ENCODE measurements around the gene SLC39A10. TPM values are rescaled to one million over a fixed set of nuclear protein-coding genes. Genes with fewer than 3 reads are reported as not detected.
A peak's percentile ranks its signal among the peaks of the same experiment; 100 is the strongest.
"Not testable (repeated sequence)": the region's sequence is repeated elsewhere in the genome, so short reads cannot be mapped to it uniquely, and the experiment has no call there.

Gene SLC39A10
- total RNA-seq, result 102 and 104 TPM in 2 replicates

GRCh38 chr2:195656859-195657633 lies at the start of gene SLC39A10:
Gene SLC39A10, plus strand, starts transcription at chr2:195657226. Its CDS starts 22,817 bp downstream, at chr2:195680043.
- peak; percentile 94 for DNase-seq (ENCODE audit: low read depth)

- DNase-seq (ENCODE audit: low read depth), result no peak
Measured at GRCh38 chr2:195608768-195609454, 48.1 kb upstream of the SLC39A10 start.

- DNase-seq (ENCODE audit: low read depth), result no peak
Measured at GRCh38 chr2:195610717-195611116, 46.3 kb upstream of the SLC39A10 start.

- DNase-seq (ENCODE audit: low read depth), result peak; percentile 98
Measured at GRCh38 chr2:195612611-195613495, 44.2 kb upstream of the SLC39A10 start.

- peak; percentile 93 for DNase-seq (ENCODE audit: low read depth)
Measured at GRCh38 chr2:195613922-195614321, 43.1 kb upstream of the SLC39A10 start.

- DNase-seq (ENCODE audit: low read depth), result no peak
Measured at GRCh38 chr2:195619590-195619989, 37.4 kb upstream of the SLC39A10 start.

GRCh38 chr2:195620501-195620900 lies 36.5 kb upstream of the SLC39A10 start:
- peak; percentile 28 for DNase-seq (ENCODE audit: low read depth)

- DNase-seq (ENCODE audit: low read depth), result peak; percentile 92
Measured at GRCh38 chr2:195622966-195623365, 34.1 kb upstream of the SLC39A10 start.

GRCh38 chr2:195626507-195626906 lies 30.5 kb upstream of the SLC39A10 start:
- no peak for DNase-seq (ENCODE audit: low read depth)

GRCh38 chr2:195628666-195629065 lies 28.4 kb upstream of the SLC39A10 start:
- DNase-seq (ENCODE audit: low read depth), result no peak

GRCh38 chr2:195632856-195633572 lies 24.0 kb upstream of the SLC39A10 start:
- no peak for DNase-seq (ENCODE audit: low read depth)

- DNase-seq (ENCODE audit: low read depth), result no peak
Measured at GRCh38 chr2:195633573-195633870, 23.5 kb upstream of the SLC39A10 start.

- DNase-seq (ENCODE audit: low read depth), result no peak
Measured at GRCh38 chr2:195633974-195634373, 23.1 kb upstream of the SLC39A10 start.

GRCh38 chr2:195636890-195637289 lies 20.1 kb upstream of the SLC39A10 start:
- DNase-seq (ENCODE audit: low read depth), result peak; percentile 89

GRCh38 chr2:195638750-195639149 lies 18.3 kb upstream of the SLC39A10 start:
- no peak for DNase-seq (ENCODE audit: low read depth)

GRCh38 chr2:195639238-195639858 lies 17.7 kb upstream of the SLC39A10 start:
- no peak for DNase-seq (ENCODE audit: low read depth)

- peak; percentile 36 for DNase-seq (ENCODE audit: low read depth)
Measured at GRCh38 chr2:195639959-195640358, 17.1 kb upstream of the SLC39A10 start.

GRCh38 chr2:195642027-195642678 lies 14.9 kb upstream of the SLC39A10 start:
- DNase-seq (ENCODE audit: low read depth), result peak; percentile 69

- DNase-seq (ENCODE audit: low read depth), result peak; percentile 73
Measured at GRCh38 chr2:195642679-195643068, 14.4 kb upstream of the SLC39A10 start.

- not testable (repeated sequence) for DNase-seq (ENCODE audit: low read depth)
Measured at GRCh38 chr2:195644708-195645107, 12.3 kb upstream of the SLC39A10 start.

GRCh38 chr2:195645413-195645812 lies 11.6 kb upstream of the SLC39A10 start:
- DNase-seq (ENCODE audit: low read depth), result peak; percentile 18
